Hepatocyte (in vitro differentiated cells): Measurements from ENCODE around the gene RASA3. TPM values are rescaled to one million over a fixed set of nuclear protein-coding genes. Genes with fewer than 3 reads are reported as not detected.
"Not testable (repeated sequence)": the region's sequence is repeated elsewhere in the genome, so short reads cannot be mapped to it uniquely, and the experiment has no call there.

Experiments
- DNase-seq: peaks from one replicate; pipeline ENCODE4 v3.0.0-alpha.2; 2016; ENCODE audit warnings: low spot score
- H2AFZ ChIP-seq: fragments of 200-600 bp; sonication (generic); 2 replicates; pipeline ENCODE4 v1.6.0; 2016; ENCODE audit warnings: antibody characterized with exemption, mild to moderate bottlenecking
- H3K27ac ChIP-seq: fragments of 200-600 bp; sonication (generic); 2 replicates; pipeline ENCODE4 v1.5.1; 2016; ENCODE audit warnings: mild to moderate bottlenecking
- H3K27me3 ChIP-seq: fragments of 200-600 bp; sonication (generic); 2 replicates; pipeline ENCODE4 v1.6.1; 2016
- H3K36me3 ChIP-seq: fragments of 200-600 bp; sonication (generic); replicated peaks from 2 replicates; pipeline ENCODE4 v1.5.1; 2016; ENCODE audit warnings: low read depth; ENCODE audit not compliant: insufficient read depth
- H3K4me1 ChIP-seq: fragments of 200-600 bp; sonication (generic); 2 replicates; pipeline ENCODE4 v1.5.1; 2016; ENCODE audit warnings: mild to moderate bottlenecking, moderate library complexity; ENCODE audit not compliant: insufficient read depth
- H3K4me2 ChIP-seq: fragments of 200-600 bp; sonication (generic); 2 replicates; pipeline ENCODE4 v1.6.0; 2016
- H3K4me3 ChIP-seq: fragments of 200-600 bp; sonication (generic); 2 replicates; pipeline ENCODE4 v1.5.1; 2016; ENCODE audit warnings: mild to moderate bottlenecking
- H3K79me2 ChIP-seq: fragments of 200-600 bp; sonication (generic); 2 replicates; pipeline ENCODE4 v1.6.0; 2017; ENCODE audit warnings: mild to moderate bottlenecking
- H3K9me2 ChIP-seq: fragments of 200-600 bp; sonication (generic); replicated peaks from 2 replicates; pipeline ENCODE4 v1.6.0; 2017; ENCODE audit warnings: mild to moderate bottlenecking; ENCODE audit not compliant: insufficient read depth
- H3K9me3 ChIP-seq: fragments of 200-600 bp; sonication (generic); 2 replicates; pipeline ENCODE4 v1.5.1; 2016; ENCODE audit warnings: low read depth, mild to moderate bottlenecking
- H4K20me1 ChIP-seq: fragments of 200-600 bp; sonication (generic); 2 replicates; pipeline ENCODE4 v1.6.0; 2016; ENCODE audit warnings: mild to moderate bottlenecking; ENCODE audit not compliant: insufficient read depth, poor library complexity, severe bottlenecking
- CTCF ChIP-seq: fragments of 200-600 bp; sonication (generic); IDR thresholded peaks from 2 replicates; pipeline ENCODE4 v1.5.1; 2016; ENCODE audit warnings: antibody characterized with exemption, mild to moderate bottlenecking; ENCODE audit not compliant: poor library complexity
- EZH2 ChIP-seq: fragments of 200-600 bp; sonication (generic); IDR thresholded peaks from 2 replicates; pipeline ENCODE4 v1.6.1; 2016; ENCODE audit warnings: antibody characterized with exemption, mild to moderate bottlenecking, borderline replicate concordance
- EZH2phosphoT487 ChIP-seq: fragments of 200-600 bp; sonication (generic); IDR thresholded peaks from one replicate; pipeline ENCODE4 v1.6.1; 2018; ENCODE audit warnings: antibody characterized with exemption, mild to moderate bottlenecking, low read depth, moderate library complexity; ENCODE audit not compliant: unreplicated experiment, severe bottlenecking
- WGBS: methylation state at CpG from one replicate; pipeline ENCODE4 v1.1.6; 2016; ENCODE audit warnings: low lambda C conversion rate; ENCODE audit errors: missing lambda C conversion rate; 5-methylcytosine and 5-hydroxymethylcytosine counted together
- polyA plus RNA-seq: library from polyadenylated mRNA; unstranded; fragments of >200 nt; fragmentation: Nextera tagmentation; extraction: Ambion mirVana; gene quantifications from 2 replicates; pipeline ENCODE4 v1.2.1, GENCODE V29; 2016
- total RNA-seq: library from RNA; depleted of rRNA; stranded (reverse); fragments of >200 nt; gene quantifications from 2 replicates; pipeline ENCODE4 v1.2.3, GENCODE V29; 2014

Gene RASA3
- total and polyA plus RNA-seq, 2 experiments from 2014 or later = 5.6 to 6.1 TPM

GRCh38 chr13:114099191-114099590 lies 33.2 kb downstream of the RASA3 start:
- Histone ChIP-seq H3K36me3 (no peaks in the 10 kb centered on the region), H3K4me3 (no peak overlapping the region), H3K27me3 (no peaks in the 10 kb centered on the region), H3K27ac (no peak overlapping the region), H3K9me2 (no peaks in the 10 kb centered on the region), H3K79me2 (no peaks in the 10 kb centered on the region), H3K4me2 (no peak overlapping the region), H3K9me3 (no peaks in the 10 kb centered on the region), H2AFZ (no peak overlapping the region), H3K4me1 (peaks cover 19% of the 10 kb centered on the region), H4K20me1 (no peaks in the 10 kb centered on the region)
- 49% methylated on average over 13 of the region's 15 CpGs for WGBS
- no peak for TF ChIP-seq EZH2phosphoT487
- TF ChIP-seq EZH2 = no peak
- TF ChIP-seq CTCF = no peak
- DNase-seq = peak; percentile 73

- H3K79me2 ChIP-seq, H3K27me3 ChIP-seq, H3K36me3 ChIP-seq, DNase-seq, H3K9me3 ChIP-seq, H4K20me1 ChIP-seq, H3K4me3 ChIP-seq, H3K4me2 ChIP-seq, H3K9me2 ChIP-seq, H3K27ac ChIP-seq, H2AFZ ChIP-seq: not testable (repeated sequence)
- 77% methylated on average over 8 of the region's 14 CpGs for WGBS
- H3K4me1 ChIP-seq = peaks cover 19% of the 10 kb centered on the region
Observed at GRCh38 chr13:114098689-114099056, 33.8 kb downstream of the RASA3 start.

GRCh38 chr13:114097893-114098688 lies 34.3 kb downstream of the RASA3 start:
- WGBS = 89% methylated on average over 27 of the region's 27 CpGs
- no peaks in the 10 kb centered on the region for H3K9me3 ChIP-seq
- no peaks in the 10 kb centered on the region for H3K27me3 ChIP-seq
- H3K4me2 ChIP-seq = no peak overlapping the region
- no peaks in the 10 kb centered on the region for H3K9me2 ChIP-seq
- no peak overlapping the region for H3K27ac ChIP-seq
- DNase-seq = no peak
- no peaks in the 10 kb centered on the region for H3K36me3 ChIP-seq
- no peak for TF ChIP-seq EZH2phosphoT487
- TF ChIP-seq EZH2 = no peak
- TF ChIP-seq CTCF = no peak
- peaks cover 19% of the 10 kb centered on the region for H3K4me1 ChIP-seq
- no peaks in the 10 kb centered on the region for H3K79me2 ChIP-seq
- H2AFZ ChIP-seq = no peak overlapping the region
- no peak overlapping the region for H3K4me3 ChIP-seq
- H4K20me1 ChIP-seq = no peaks in the 10 kb centered on the region

- no peak overlapping the region for H2AFZ ChIP-seq
Observed at GRCh38 chr13:114097212-114097892, 35.1 kb downstream of the RASA3 start.

More at GRCh38 chr13:114097212-114097892, 35.1 kb downstream of the RASA3 start:
- Histone ChIP-seq H3K79me2 (no peaks in the 10 kb centered on the region), H3K27me3 (no peaks in the 10 kb centered on the region), H3K9me2 (no peaks in the 10 kb centered on the region), H4K20me1 (no peaks in the 10 kb centered on the region), H3K4me2 (no peak overlapping the region), H3K27ac (no peak overlapping the region), H3K4me3 (no peak overlapping the region), H3K36me3 (no peaks in the 10 kb centered on the region), H3K4me1 (peaks cover 19% of the 10 kb centered on the region), H3K9me3 (no peaks in the 10 kb centered on the region)
- no peak for DNase-seq
- TF ChIP-seq EZH2phosphoT487 (no peak), CTCF (no peak), EZH2 (no peak)
- 84% methylated on average over 22 of the region's 25 CpGs for WGBS
